ENCODE measurements around the gene PRTFDC1.

PRTFDC1 gene

GRCh38 chr10:24834869-24835268 lies 117.5 kb downstream of the PRTFDC1 start:
- DNase-seq: no peak

- no peak for DNase-seq
Measured at GRCh38 chr10:24826009-24826408, 126.4 kb downstream of the PRTFDC1 start.

GRCh38 chr10:24825551-24825950 lies 126.9 kb downstream of the PRTFDC1 start:
- DNase-seq: no peak

GRCh38 chr10:24824536-24824935 lies 127.9 kb downstream of the PRTFDC1 start:
- DNase-seq: no peak

GRCh38 chr10:24824124-24824523 lies 128.3 kb downstream of the PRTFDC1 start:
- DNase-seq: no peak

GRCh38 chr10:24822590-24822989 lies 129.8 kb downstream of the PRTFDC1 start:
- no peak for DNase-seq

GRCh38 chr10:24821986-24822385 lies 130.4 kb downstream of the PRTFDC1 start:
- no peak for DNase-seq

- no peak for DNase-seq
Measured at GRCh38 chr10:24816868-24817396, 135.5 kb downstream of the PRTFDC1 start.

- no peak for DNase-seq
Measured at GRCh38 chr10:24814568-24815313, 137.7 kb downstream of the PRTFDC1 start.

- no peak for DNase-seq
Measured at GRCh38 chr10:24813856-24814255, 138.6 kb downstream of the PRTFDC1 start.

GRCh38 chr10:24806262-24806661 lies 146.1 kb downstream of the PRTFDC1 start:
- no peak for DNase-seq

- no peak for DNase-seq
Measured at GRCh38 chr10:24804956-24805355, 147.4 kb downstream of the PRTFDC1 start.

- DNase-seq: no peak
Measured at GRCh38 chr10:24804392-24804791, 148.0 kb downstream of the PRTFDC1 start.

- no peak for DNase-seq
Measured at GRCh38 chr10:24802378-24802777, 150.0 kb downstream of the PRTFDC1 start.

GRCh38 chr10:24800861-24801260 lies 151.5 kb downstream of the PRTFDC1 start:
- no peak for DNase-seq
